DOHH2 (cell line): ENCODE data around the gene ADGRB2.

Source experiments
- CTCF ChIP-seq: fragments of 200-600 bp; sonication (generic); IDR thresholded peaks from one replicate; pipeline ENCODE4 v1.5.1; 2014; ENCODE audit warnings: antibody characterized with exemption, mild to moderate bottlenecking, low read depth, low read length; ENCODE audit not compliant: poor library complexity, severe bottlenecking
- EZH2phosphoT487 ChIP-seq: fragments of 200-600 bp; sonication (generic); IDR thresholded peaks from 2 replicates; pipeline ENCODE4 v1.6.1; 2017; ENCODE audit warnings: borderline replicate concordance, mild to moderate bottlenecking, antibody characterized with exemption, low read length, moderate library complexity, mixed read lengths

GRCh38 chr1:31800674-31800967 lies 36.5 kb upstream of the ADGRB2 start:
- no peak for TF ChIP-seq CTCF
- TF ChIP-seq EZH2phosphoT487, result no peak
